A549 treated with Mapracorat at 1 μM for 4 hours (cell line): ENCODE results near the gene ZNF354B. TPM values are rescaled to one million over a fixed set of nuclear protein-coding genes. Genes with fewer than 3 reads are reported as not detected.

ENCODE experiments used
- total RNA-seq: library from RNA; stranded (reverse); fragments of 200-300 nt; extraction: Qiagen RNA extraction; gene quantifications from 5 replicates; pipeline ENCODE4 v1.2.3, GENCODE V29; 2022

ZNF354B gene
- 4.0 to 5.7 TPM (median 4.8 TPM) in 5 replicates for total RNA-seq

GRCh38 chr5:178859625-178860521 lies at the start of gene ZNF354B:
ZNF354B (plus strand) TSS chr5:178859953; CDS start chr5:178861048, 1,095 bp downstream.

GRCh38 chr5:178895615-178896571 lies 36.1 kb downstream of the ZNF354B start, which contains the start of gene ZFP2:
ZFP2 (plus strand) TSS chr5:178895913; CDS start chr5:178931314, 35,401 bp downstream.

Other genes starting within 250 kb of the ZNF354B start
- 6.7 to 8.0 TPM (median 7.7 TPM) in 5 replicates for gene CLK4, start 232.9 kb upstream of the ZNF354B start, total RNA-seq
- gene ZNF354A, start 129.3 kb upstream of the ZNF354B start, total RNA-seq: 6.4 to 9.0 TPM (median 7.2 TPM) in 5 replicates
- gene ZFP2, start 36.0 kb downstream of the ZNF354B start, total RNA-seq: 0.08 TPM in 1 of 5 replicates, not detected in the others
- gene ZNF454, start 81.2 kb downstream of the ZNF354B start, total RNA-seq: not detected in 5 replicates
- not detected in 5 replicates for gene GRM6, start 135.4 kb downstream of the ZNF354B start, total RNA-seq
- gene ZNF879, start 163.9 kb downstream of the ZNF354B start, total RNA-seq: 0.37 to 0.57 TPM (median 0.54 TPM) in 5 replicates
- 0.62 to 0.80 TPM (median 0.73 TPM) in 5 replicates for gene ZNF354C, start 200.4 kb downstream of the ZNF354B start, total RNA-seq